ENCODE data around the gene ABTB1. TPM values are rescaled to one million over a fixed set of nuclear protein-coding genes. Genes with fewer than 3 reads are reported as not detected.

ABTB1 gene
- total RNA-seq, 5 donors from 2014 or later (not counting 1 experiment from before 2014, with no cell fraction given) = 107 to 187 (median 166) TPM

DNA sequence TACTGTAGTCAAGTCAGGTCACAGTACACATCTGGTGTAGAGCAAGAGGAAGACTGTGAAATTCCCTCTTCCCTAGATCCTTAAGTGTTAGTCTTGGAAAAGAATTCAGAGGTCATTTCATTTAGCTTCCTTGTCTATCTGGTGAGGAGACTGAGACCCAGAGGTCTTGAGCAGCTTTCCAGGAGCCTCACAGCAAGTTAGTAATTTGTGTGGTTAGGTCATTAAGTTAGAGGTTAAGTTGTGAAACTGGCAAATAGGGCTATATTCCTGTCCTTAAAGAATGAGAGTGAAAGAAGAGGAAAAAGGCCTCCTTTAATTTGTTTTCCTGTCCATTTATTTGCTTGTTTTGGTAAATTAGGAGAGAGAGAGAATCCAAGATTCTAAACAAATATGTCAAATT is 34.8 kb upstream of the ABTB1 start:
- H3K4me3 ChIP-seq (ENCODE audit: control insufficient read depth in 1 of 2, extremely low read depth in 1 of 2, low read length in 1 of 2) = no peak overlapping the region
- H3K36me3 ChIP-seq (ENCODE audit: control insufficient read depth in 2 of 2, extremely low read depth in 1 of 2, insufficient read depth in 1 of 2, low read length in 1 of 2) = no peaks in the 10 kb centered on the region
- Mint-ChIP-seq H3K36me3 (peaks cover 4% of the 10 kb centered on the region), H3K4me3 (no peak overlapping the region), H3K27ac (no peak overlapping the region), H3K27me3 (peaks cover 11 to 17% of the 10 kb centered on the region in 2 donors), H3K4me1 (peaks cover 9 to 12% (median 10%) of the 10 kb centered on the region in 3 donors), H3K9me3 (no peaks in the 10 kb centered on the region)
- H3K9me3 ChIP-seq = no peaks in the 10 kb centered on the region
- CTCF ChIA-PET = no interaction called here
- H3K4me1 ChIP-seq (ENCODE audit: control insufficient read depth in 1 of 2, extremely low read depth in 1 of 2, insufficient read depth in 2 of 2, low read length in 2 of 2) = peaks cover 8 to 12% of the 10 kb centered on the region in 2 experiments
- H3K27ac ChIP-seq (ENCODE audit: low read length) = no peak overlapping the region
- DNase-seq (no peak), ATAC-seq (replicated peaks in 1 of 4) (no peak)
- POLR2A ChIA-PET = no interaction called here
- no peaks in the 10 kb centered on the region for H3K27me3 ChIP-seq (replicated peaks in 1 of 2; ENCODE audit: control insufficient read depth in 2 of 2, extremely low read depth in 1 of 2, insufficient read depth in 2 of 2, low read length in 1 of 2)

GRCh38 chr3:127639173-127640041 is 33.3 kb upstream of the ABTB1 start:
- no peaks in the 10 kb centered on the region for H3K9me3 Mint-ChIP-seq
- peaks cover 4% of the 10 kb centered on the region for H3K36me3 Mint-ChIP-seq
- ChIA-PET CTCF (interaction anchor here in 1 of 2 donors (1.2 kb wide), 1 partner anchor 14 kb away, joined by 3 read pairs; no protein-coding TSS in a partner anchor), POLR2A (no interaction called here)
- Histone ChIP-seq H3K9me3 (no peaks in the 10 kb centered on the region), H3K27ac (ENCODE audit: low read length) (no peak overlapping the region), H3K36me3 (ENCODE audit: control insufficient read depth in 2 of 2, extremely low read depth in 1 of 2, insufficient read depth in 1 of 2, low read length in 1 of 2) (no peaks in the 10 kb centered on the region), H3K4me1 (ENCODE audit: control insufficient read depth in 1 of 2, extremely low read depth in 1 of 2, insufficient read depth in 2 of 2, low read length in 2 of 2) (peaks cover 8 to 12% of the 10 kb centered on the region in 2 experiments), H3K27me3 (replicated peaks in 1 of 2; ENCODE audit: control insufficient read depth in 2 of 2, extremely low read depth in 1 of 2, insufficient read depth in 2 of 2, low read length in 1 of 2) (no peaks in the 10 kb centered on the region), H3K4me3 (ENCODE audit: control insufficient read depth in 1 of 2, extremely low read depth in 1 of 2, low read length in 1 of 2) (no peak overlapping the region)
- no peak for ATAC-seq (replicated peaks in 1 of 4)
- WGBS (ENCODE audit: insufficient coverage) = 84% methylated on average over 3 of the region's 5 CpGs
- DNase-seq = no peak
- H3K27ac Mint-ChIP-seq = no peak overlapping the region
- peaks cover 9 to 12% (median 10%) of the 10 kb centered on the region in 3 donors for H3K4me1 Mint-ChIP-seq
- H3K27me3 Mint-ChIP-seq = peaks cover 5 to 8% of the 10 kb centered on the region in 2 donors
- H3K4me3 Mint-ChIP-seq = no peak overlapping the region

- DNase-seq = no peak
- Mint-ChIP-seq H3K36me3 (peaks cover 4% of the 10 kb centered on the region), H3K4me1 (peaks cover 9 to 12% (median 10%) of the 10 kb centered on the region in 3 donors), H3K9me3 (no peaks in the 10 kb centered on the region), H3K4me3 (no peak overlapping the region), H3K27ac (no peak overlapping the region), H3K27me3 (peaks cover 4 to 5% of the 10 kb centered on the region in 2 donors)
- POLR2A ChIA-PET = no interaction called here
- no peaks in the 10 kb centered on the region for H3K27me3 ChIP-seq (replicated peaks in 1 of 2; ENCODE audit: control insufficient read depth in 2 of 2, extremely low read depth in 1 of 2, insufficient read depth in 2 of 2, low read length in 1 of 2)
- peaks cover 8 to 12% of the 10 kb centered on the region in 2 experiments for H3K4me1 ChIP-seq (ENCODE audit: control insufficient read depth in 1 of 2, extremely low read depth in 1 of 2, insufficient read depth in 2 of 2, low read length in 2 of 2)
- ATAC-seq (replicated peaks in 1 of 4) = no peak
- WGBS (ENCODE audit: insufficient coverage) = 100% methylated on average over 2 of the region's 3 CpGs
- CTCF ChIA-PET = no interaction called here
- H3K36me3 ChIP-seq (ENCODE audit: control insufficient read depth in 2 of 2, extremely low read depth in 1 of 2, insufficient read depth in 1 of 2, low read length in 1 of 2) = no peaks in the 10 kb centered on the region
- no peaks in the 10 kb centered on the region for H3K9me3 ChIP-seq
- no peak overlapping the region for H3K4me3 ChIP-seq (ENCODE audit: control insufficient read depth in 1 of 2, extremely low read depth in 1 of 2, low read length in 1 of 2)
- H3K27ac ChIP-seq (ENCODE audit: low read length) = no peak overlapping the region
Observed at GRCh38 chr3:127640042-127640355, 32.8 kb upstream of the ABTB1 start.

DNA sequence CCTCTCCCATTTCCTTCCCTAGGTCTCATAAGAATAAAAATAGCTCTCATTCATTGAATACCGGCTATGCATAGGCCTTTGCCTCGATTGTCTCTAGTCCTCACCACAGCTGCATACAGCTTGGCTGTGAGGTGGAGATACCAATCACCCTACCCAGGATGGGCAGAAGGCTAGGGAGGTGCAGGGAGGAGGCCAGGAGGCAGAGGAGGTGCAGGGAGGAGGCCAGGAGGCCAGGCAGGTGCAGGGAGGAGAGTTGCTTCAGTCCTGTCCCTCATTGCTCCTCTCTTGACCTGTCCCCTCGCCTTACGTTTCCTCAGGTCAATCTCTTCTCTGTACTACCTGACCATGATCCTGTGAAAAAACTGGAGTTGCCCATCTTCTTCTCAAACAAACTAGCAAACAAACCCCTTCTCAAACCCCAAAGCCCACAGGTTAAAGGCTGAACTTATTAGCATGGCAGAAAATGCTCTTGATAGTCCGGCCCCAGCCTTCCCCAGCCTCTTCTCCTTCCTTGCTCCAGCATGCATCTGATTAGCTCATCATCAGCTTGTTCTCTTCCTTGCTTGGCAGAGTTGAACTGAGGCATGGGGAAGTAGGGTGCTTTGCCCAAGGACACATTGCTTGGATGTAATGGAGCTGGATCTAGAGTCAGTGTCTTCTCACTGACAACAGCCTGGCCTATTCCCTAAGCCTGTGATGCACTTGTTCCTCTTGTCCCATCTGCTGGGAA is 27.9 kb upstream of the ABTB1 start:
- Mint-ChIP-seq H3K4me1 (no peaks in the 10 kb centered on the region), H3K36me3 (no peaks in the 10 kb centered on the region), H3K27ac (no peak overlapping the region), H3K27me3 (no peaks in the 10 kb centered on the region), H3K4me3 (no peak overlapping the region), H3K9me3 (no peaks in the 10 kb centered on the region)
- H3K27me3 ChIP-seq (replicated peaks in 1 of 2; ENCODE audit: control insufficient read depth in 2 of 2, extremely low read depth in 1 of 2, insufficient read depth in 2 of 2, low read length in 1 of 2) = peaks cover 0 to 3% of the 10 kb centered on the region in 2 experiments
- ChIA-PET CTCF (interaction anchor here in 1 of 2 donors (0.6 kb wide), 1 partner anchor 22 kb away, joined by 6 read pairs; no protein-coding TSS in a partner anchor), POLR2A (no interaction called here)
- no peak overlapping the region for H3K27ac ChIP-seq (ENCODE audit: low read length)
- 100% methylated on average over 2 of the region's 5 CpGs for whole genome bisulfite sequencing (ENCODE audit: insufficient coverage)
- H3K36me3 ChIP-seq (ENCODE audit: control insufficient read depth in 2 of 2, extremely low read depth in 1 of 2, insufficient read depth in 1 of 2, low read length in 1 of 2) = no peaks in the 10 kb centered on the region
- no peaks in the 10 kb centered on the region for H3K9me3 ChIP-seq
- no peaks in the 10 kb centered on the region for H3K4me1 ChIP-seq (ENCODE audit: control insufficient read depth in 1 of 2, extremely low read depth in 1 of 2, insufficient read depth in 2 of 2, low read length in 2 of 2)
- DNase-seq (no peak), ATAC-seq (replicated peaks in 1 of 4) (no peak)
- no peak overlapping the region for H3K4me3 ChIP-seq (ENCODE audit: control insufficient read depth in 1 of 2, extremely low read depth in 1 of 2, low read length in 1 of 2)

GRCh38 chr3:127645371-127646015 is 27.3 kb upstream of the ABTB1 start:
- WGBS (ENCODE audit: insufficient coverage) = 83% methylated on average over 5 of the region's 8 CpGs
- CTCF ChIA-PET = interaction anchor here in 1 of 2 donors (0.6 kb wide), 1 partner anchor 21 kb away, joined by 6 read pairs; no protein-coding TSS in a partner anchor
- no peak overlapping the region for H3K27ac Mint-ChIP-seq

GRCh38 chr3:127646501-127647046 is 26.2 kb upstream of the ABTB1 start:
- DNase-seq (no peak), ATAC-seq (replicated peaks in 1 of 4) (no peak)
- Mint-ChIP-seq H3K27me3 (no peaks in the 10 kb centered on the region), H3K27ac (no peak overlapping the region), H3K36me3 (no peaks in the 10 kb centered on the region), H3K9me3 (no peaks in the 10 kb centered on the region), H3K4me1 (no peaks in the 10 kb centered on the region), H3K4me3 (no peak overlapping the region)
- Histone ChIP-seq H3K36me3 (ENCODE audit: control insufficient read depth in 2 of 2, extremely low read depth in 1 of 2, insufficient read depth in 1 of 2, low read length in 1 of 2) (no peaks in the 10 kb centered on the region), H3K4me3 (ENCODE audit: control insufficient read depth in 1 of 2, extremely low read depth in 1 of 2, low read length in 1 of 2) (no peak overlapping the region), H3K27ac (ENCODE audit: low read length) (no peak overlapping the region), H3K4me1 (ENCODE audit: control insufficient read depth in 1 of 2, extremely low read depth in 1 of 2, insufficient read depth in 2 of 2, low read length in 2 of 2) (no peaks in the 10 kb centered on the region), H3K27me3 (replicated peaks in 1 of 2; ENCODE audit: control insufficient read depth in 2 of 2, extremely low read depth in 1 of 2, insufficient read depth in 2 of 2, low read length in 1 of 2) (peaks cover 0 to 5% of the 10 kb centered on the region in 2 experiments), H3K9me3 (no peaks in the 10 kb centered on the region)
- ChIA-PET POLR2A (no interaction called here), CTCF (interaction anchor here in 1 of 2 donors (0.7 to 1.5 kb wide), 3 partner anchors 9 to 1179 kb away, joined by 4 to 8 read pairs (median 6); no protein-coding TSS in a partner anchor)
- 93% methylated on average over 8 of the region's 10 CpGs for WGBS (ENCODE audit: insufficient coverage)

More at GRCh38 chr3:127645371-127646015, 27.3 kb upstream of the ABTB1 start:
- Mint-ChIP-seq H3K9me3 (no peaks in the 10 kb centered on the region), H3K27me3 (no peaks in the 10 kb centered on the region), H3K4me3 (no peak overlapping the region), H3K36me3 (no peaks in the 10 kb centered on the region), H3K4me1 (no peaks in the 10 kb centered on the region)
- ATAC-seq (replicated peaks in 1 of 4) = no peak
- POLR2A ChIA-PET = no interaction called here
- Histone ChIP-seq H3K36me3 (ENCODE audit: control insufficient read depth in 2 of 2, extremely low read depth in 1 of 2, insufficient read depth in 1 of 2, low read length in 1 of 2) (no peaks in the 10 kb centered on the region), H3K27me3 (replicated peaks in 1 of 2; ENCODE audit: control insufficient read depth in 2 of 2, extremely low read depth in 1 of 2, insufficient read depth in 2 of 2, low read length in 1 of 2) (peaks cover 0 to 3% of the 10 kb centered on the region in 2 experiments), H3K4me3 (ENCODE audit: control insufficient read depth in 1 of 2, extremely low read depth in 1 of 2, low read length in 1 of 2) (no peak overlapping the region), H3K27ac (ENCODE audit: low read length) (no peak overlapping the region), H3K4me1 (ENCODE audit: control insufficient read depth in 1 of 2, extremely low read depth in 1 of 2, insufficient read depth in 2 of 2, low read length in 2 of 2) (no peaks in the 10 kb centered on the region), H3K9me3 (no peaks in the 10 kb centered on the region)
- DNase-seq = no peak

Measured in T-cell (primary cell).